Liver (tissue), 3 donors: Measurements from ENCODE around the gene RPP25L.

Source experiments
- ATF3 ChIP-seq: IDR thresholded peaks from 2 replicates; pipeline ENCODE4 v1.6.1; 2016; ENCODE audit warnings: antibody characterized with exemption
- EGR1 ChIP-seq, 2 donors: IDR thresholded peaks; 2 replicates each; pipeline ENCODE4 v1.6.1; 2016 to 2018; ENCODE audit warnings: antibody characterized with exemption in 2 of 2, low read depth in 2 of 2
- GABPA ChIP-seq, 2 donors: IDR thresholded peaks in 1 of 2; conservative IDR thresholded peaks in 1 of 2; 2 replicates each; pipeline ENCODE4 v1.6.1; 2016; ENCODE audit warnings: antibody characterized with exemption in 2 of 2, mild to moderate bottlenecking in 1 of 2, moderate library complexity in 1 of 2
- JUND ChIP-seq, 2 donors: IDR thresholded peaks; 2 replicates each; pipeline ENCODE4 v1.6.1; 2016; ENCODE audit warnings: antibody characterized with exemption in 2 of 2
- MAX ChIP-seq: IDR thresholded peaks from 2 replicates; pipeline ENCODE4 v1.6.1; 2016; ENCODE audit warnings: antibody characterized with exemption
- SP1 ChIP-seq: IDR thresholded peaks from 2 replicates; pipeline ENCODE4 v1.6.1; 2018; ENCODE audit warnings: antibody characterized with exemption, mild to moderate bottlenecking
- TAF1 ChIP-seq: conservative IDR thresholded peaks from 2 replicates; pipeline ENCODE4 v1.6.1; 2016; ENCODE audit warnings: antibody characterized with exemption, mild to moderate bottlenecking
- YY1 ChIP-seq: IDR thresholded peaks from 2 replicates; pipeline ENCODE4 v1.6.1; 2016; ENCODE audit warnings: antibody characterized with exemption, mild to moderate bottlenecking
- TF ChIP-seq, protein P1 (sequence below): fragments of 150-350 bp; IDR thresholded peaks from 2 replicates; pipeline ENCODE4 v1.5.1; 2017; ENCODE audit warnings: improper control_type of control experiment, low read depth, low read length; ENCODE audit not compliant: missing input control
- donor health status: healthy.
- donor health status: healthy.

DNA sequence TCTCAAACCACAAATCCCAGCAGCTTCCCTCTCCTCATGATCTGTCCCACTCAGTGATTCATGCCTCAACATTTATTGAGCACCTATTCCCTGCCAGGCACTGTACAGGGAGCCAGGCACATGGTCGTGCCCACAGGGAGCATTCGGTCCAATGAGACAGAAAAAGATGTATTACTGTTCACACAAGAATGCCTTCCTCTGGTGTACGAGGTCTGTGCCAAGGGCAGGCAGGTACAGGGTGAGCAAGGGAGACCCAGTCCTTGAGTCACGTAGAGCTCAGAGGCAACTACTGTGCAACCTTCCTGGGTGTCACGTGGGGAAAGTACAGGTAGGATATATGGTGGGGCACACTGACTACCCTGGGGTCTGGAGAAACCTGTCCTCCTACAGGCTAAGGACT is 26.9 kb downstream of the RPP25L start:
- TF ChIP-seq, protein P1, sequence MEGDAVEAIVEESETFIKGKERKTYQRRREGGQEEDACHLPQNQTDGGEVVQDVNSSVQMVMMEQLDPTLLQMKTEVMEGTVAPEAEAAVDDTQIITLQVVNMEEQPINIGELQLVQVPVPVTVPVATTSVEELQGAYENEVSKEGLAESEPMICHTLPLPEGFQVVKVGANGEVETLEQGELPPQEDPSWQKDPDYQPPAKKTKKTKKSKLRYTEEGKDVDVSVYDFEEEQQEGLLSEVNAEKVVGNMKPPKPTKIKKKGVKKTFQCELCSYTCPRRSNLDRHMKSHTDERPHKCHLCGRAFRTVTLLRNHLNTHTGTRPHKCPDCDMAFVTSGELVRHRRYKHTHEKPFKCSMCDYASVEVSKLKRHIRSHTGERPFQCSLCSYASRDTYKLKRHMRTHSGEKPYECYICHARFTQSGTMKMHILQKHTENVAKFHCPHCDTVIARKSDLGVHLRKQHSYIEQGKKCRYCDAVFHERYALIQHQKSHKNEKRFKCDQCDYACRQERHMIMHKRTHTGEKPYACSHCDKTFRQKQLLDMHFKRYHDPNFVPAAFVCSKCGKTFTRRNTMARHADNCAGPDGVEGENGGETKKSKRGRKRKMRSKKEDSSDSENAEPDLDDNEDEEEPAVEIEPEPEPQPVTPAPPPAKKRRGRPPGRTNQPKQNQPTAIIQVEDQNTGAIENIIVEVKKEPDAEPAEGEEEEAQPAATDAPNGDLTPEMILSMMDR: no peak
- TF ChIP-seq TAF1 (no peak), JUND (IDR thresholded peaks at IDR 0.05) (no peak), YY1 (no peak), MAX (no peak), ATF3 (no peak), EGR1 (IDR thresholded peaks at IDR 0.05; ENCODE audit: low read depth in 2 of 2) (no peak), SP1 (no peak), GABPA (IDR thresholded peaks at IDR 0.05 in 1 of 2, conservative IDR thresholded peaks at IDR 0.05 in 1 of 2) (no peak)
